GM21529 (cell line): ENCODE data around the gene EMILIN2.

Source experiments
- ATAC-seq: cut with Tn5 transposase; IDR thresholded peaks from one replicate; pipeline ENCODE4 v1.9.1; 2021; ENCODE audit not compliant: unreplicated experiment

EMILIN2 gene

GRCh38 chr18:2948038-2948437 is 101.2 kb downstream of the EMILIN2 start:
- no peak for ATAC-seq

DNA sequence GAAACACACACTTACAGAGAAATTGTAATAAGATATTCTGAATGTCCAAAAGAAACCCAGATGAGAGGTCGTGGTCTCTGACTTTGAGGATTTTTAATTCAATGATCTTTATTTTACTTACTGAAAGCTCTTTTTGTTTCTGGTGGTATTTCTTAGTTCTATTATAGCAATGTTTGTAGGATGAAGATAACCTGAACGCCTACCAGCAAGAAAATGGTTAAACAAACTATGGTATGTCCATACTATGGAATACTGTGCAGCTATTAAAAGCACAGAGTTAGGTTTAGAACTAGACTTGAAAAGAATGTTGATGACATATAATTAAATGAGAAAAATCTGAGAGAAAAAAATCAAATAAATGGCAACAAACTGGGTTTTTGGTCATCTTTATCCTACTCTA is 105.8 kb downstream of the EMILIN2 start:
- no peak for ATAC-seq

DNA sequence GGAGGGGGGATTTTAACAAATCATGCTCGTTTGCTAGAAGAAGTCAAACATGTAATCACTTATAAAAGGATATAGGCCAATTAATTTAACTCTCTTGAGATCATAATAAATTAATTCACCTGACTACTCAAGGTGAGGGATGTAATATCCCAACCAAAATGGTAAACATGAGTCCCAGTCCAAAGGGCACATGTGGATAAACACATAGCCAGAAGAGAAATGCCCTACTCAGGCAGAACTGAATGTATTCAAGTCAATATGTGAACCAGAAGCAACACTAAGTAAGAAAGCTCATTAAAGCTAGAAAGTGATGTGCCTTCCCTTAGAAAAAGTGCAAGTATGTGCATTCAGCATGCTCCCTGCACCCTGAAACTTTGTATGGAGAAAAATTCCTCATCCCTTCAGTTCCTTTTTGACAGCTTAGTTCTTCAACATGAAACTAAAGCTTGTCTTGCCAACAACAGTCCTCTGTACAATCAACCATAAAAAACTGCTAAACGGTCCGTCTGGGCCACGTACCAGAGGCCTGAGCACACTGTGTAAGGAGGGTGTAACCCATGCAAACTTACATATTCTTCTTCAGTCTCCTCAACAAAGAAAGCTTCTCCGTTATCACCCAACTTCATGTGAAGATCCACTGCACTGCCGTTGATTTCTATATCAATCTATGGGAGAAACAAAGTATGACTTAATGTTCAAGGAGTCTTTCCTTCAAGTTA is 107.3 kb downstream of the EMILIN2 start:
- no peak for ATAC-seq

GRCh38 chr18:2954869-2955645 is 108.3 kb downstream of the EMILIN2 start:
- no peak for ATAC-seq

GRCh38 chr18:2956056-2956455 is 109.2 kb downstream of the EMILIN2 start:
- ATAC-seq = no peak

GRCh38 chr18:2958819-2959298 is 112.1 kb downstream of the EMILIN2 start:
- peak; percentile 57 for ATAC-seq

- no peak for ATAC-seq
Measured at GRCh38 chr18:2959341-2959740, 112.5 kb downstream of the EMILIN2 start.

DNA sequence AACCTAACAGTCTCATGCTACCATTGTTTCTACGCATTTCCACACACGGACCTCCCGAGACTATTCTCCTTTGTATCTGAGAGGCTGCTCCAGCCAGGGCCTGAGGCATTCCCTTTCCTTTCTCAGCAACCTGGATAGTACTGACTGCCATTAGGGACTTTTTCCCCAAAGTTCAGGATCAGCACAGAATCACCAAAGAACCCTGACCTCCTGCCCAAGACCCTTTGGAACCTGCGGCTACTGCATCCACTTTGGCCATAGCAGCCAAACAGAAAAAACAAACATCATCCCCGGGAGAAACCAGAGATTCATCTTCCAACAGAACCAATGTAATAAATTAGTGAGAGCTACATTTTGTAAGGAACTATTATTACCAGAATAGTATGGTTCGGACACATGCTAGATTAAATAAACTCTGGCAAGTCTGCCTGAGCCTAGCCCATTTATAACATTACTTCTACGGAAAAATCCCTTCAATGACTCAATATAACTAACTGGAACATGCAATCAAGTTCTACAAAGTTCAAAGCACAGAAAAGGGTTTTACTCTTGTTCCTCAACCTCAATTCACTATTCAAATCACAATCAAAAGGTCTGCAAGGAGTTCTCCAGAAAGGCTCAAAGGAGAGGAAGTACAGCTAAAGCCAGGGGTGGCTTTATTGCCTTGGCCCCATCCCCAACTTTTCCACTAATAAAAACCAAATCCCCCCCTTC is 114.3 kb downstream of the EMILIN2 start:
- ATAC-seq = no peak

DNA sequence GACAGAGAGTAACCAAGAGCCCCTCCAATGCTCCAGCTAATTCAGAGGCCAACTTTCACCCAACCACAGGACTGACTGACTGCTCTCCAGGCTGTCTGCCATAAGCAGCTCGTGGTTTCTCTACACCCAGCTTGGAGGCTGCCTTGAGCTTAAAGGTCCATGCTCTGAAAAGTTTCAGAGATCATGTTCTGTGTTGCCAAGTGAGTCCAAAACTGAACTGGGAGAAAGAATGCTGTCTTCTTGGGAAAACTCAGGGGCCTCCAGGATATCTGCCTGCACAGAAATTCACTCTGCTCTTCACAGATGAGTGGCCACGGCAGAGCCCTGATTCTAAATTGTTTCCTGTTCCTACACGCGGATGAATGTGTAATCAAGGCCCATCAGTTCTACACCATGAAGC is 115.0 kb downstream of the EMILIN2 start:
- ATAC-seq = no peak

DNA sequence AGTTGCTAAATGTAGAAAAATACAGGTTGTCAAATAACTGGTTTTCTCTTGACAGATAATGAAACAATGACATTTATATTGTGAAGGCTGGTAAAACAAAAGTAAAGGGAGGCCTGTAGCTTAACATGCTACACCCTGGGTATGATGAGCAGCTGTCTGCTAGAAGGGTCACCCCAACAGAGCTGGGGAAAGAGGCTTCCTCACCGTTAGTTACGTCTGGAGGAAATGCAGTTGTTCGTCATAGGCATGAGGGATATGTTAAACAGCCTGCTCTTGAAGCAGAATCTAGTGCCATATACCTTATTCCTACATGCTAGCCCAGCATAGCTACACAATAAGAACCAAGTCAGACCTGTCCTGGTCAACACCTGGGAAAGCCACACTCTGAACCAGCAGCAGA is 116.2 kb downstream of the EMILIN2 start:
- no peak for ATAC-seq

GRCh38 chr18:2964361-2965010 is 117.7 kb downstream of the EMILIN2 start:
- ATAC-seq = no peak
